Measurements from ENCODE around the gene ARHGDIA.
"Not testable (repeated sequence)": the region's sequence is repeated elsewhere in the genome, so short reads cannot be mapped to it uniquely, and the experiment has no call there.

The ARHGDIA gene

GRCh38 chr17:81870981-81871386 is at the start of gene ARHGDIA:
Gene ARHGDIA (minus strand): TSS chr17:81871337. CDS start chr17:81869930, 1,407 bp downstream.
- no peak for DNase-seq

- DNase-seq = no peak
Measured at GRCh38 chr17:81918832-81919545, 47.9 kb upstream of the ARHGDIA start.

GRCh38 chr17:81918333-81918669 is 47.2 kb upstream of the ARHGDIA start:
- DNase-seq = not testable (repeated sequence)

- DNase-seq = peak; percentile 79
Measured at GRCh38 chr17:81917565-81918332, 46.6 kb upstream of the ARHGDIA start, which contains the start of gene SIRT7. Gene SIRT7 (minus strand): TSS chr17:81918176. CDS start chr17:81918131, 45 bp downstream.

- no peak for DNase-seq
Measured at GRCh38 chr17:81916234-81917001, 45.3 kb upstream of the ARHGDIA start.

- no peak for DNase-seq
Measured at GRCh38 chr17:81915331-81915730, 44.2 kb upstream of the ARHGDIA start.

- DNase-seq = no peak
Measured at GRCh38 chr17:81914103-81914850, 43.1 kb upstream of the ARHGDIA start.

GRCh38 chr17:81913394-81914102 is 42.4 kb upstream of the ARHGDIA start:
- no peak for DNase-seq

- no peak for DNase-seq
Measured at GRCh38 chr17:81912441-81913309, 41.5 kb upstream of the ARHGDIA start.

- no peak for DNase-seq
Measured at GRCh38 chr17:81911969-81912368, 40.8 kb upstream of the ARHGDIA start.

- DNase-seq = peak; percentile 92
Measured at GRCh38 chr17:81911277-81911961, 40.3 kb upstream of the ARHGDIA start, which contains the start of gene PCYT2. Gene PCYT2 (minus strand): TSS chr17:81911399. CDS start chr17:81911355, 44 bp downstream.

- DNase-seq = no peak
Measured at GRCh38 chr17:81910840-81911276, 39.7 kb upstream of the ARHGDIA start.

- no peak for DNase-seq
Measured at GRCh38 chr17:81909966-81910839, 39.1 kb upstream of the ARHGDIA start.

- DNase-seq = no peak
Measured at GRCh38 chr17:81909231-81909630, 38.1 kb upstream of the ARHGDIA start.

- no peak for DNase-seq
Measured at GRCh38 chr17:81908793-81909192, 37.7 kb upstream of the ARHGDIA start.

GRCh38 chr17:81907219-81908145 is 36.3 kb upstream of the ARHGDIA start:
- DNase-seq = no peak

GRCh38 chr17:81906476-81907218 is 35.5 kb upstream of the ARHGDIA start:
- no peak for DNase-seq
